HL-60 (cell line): ENCODE measurements around the gene TNP2.

Source experiments
- DNase-seq, 2 experiments: peaks; one replicate each; pipeline ENCODE4 v3.0.0-alpha.2; 2010 to 2020; ENCODE audit warnings: low read depth in 1 of 2, low spot score in 1 of 2
- H3K27ac ChIP-seq: fragments of 250-450 bp; sonication (Bioruptor Pico); replicated peaks from 2 replicates; pipeline ENCODE4 v1.5.1; 2020; ENCODE audit warnings: mild to moderate bottlenecking, moderate library complexity
- H3K27me3 ChIP-seq: fragments of 250-450 bp; sonication (Bioruptor Pico); 2 replicates; pipeline ENCODE4 v1.5.1; 2021; ENCODE audit warnings: mild to moderate bottlenecking, moderate library complexity; ENCODE audit not compliant: insufficient read depth, poor library complexity, severe bottlenecking
- H3K4me3 ChIP-seq: replicated peaks from 2 replicates; pipeline ENCODE4 v1.5.1; 2011; ENCODE audit warnings: mild to moderate bottlenecking, control low read depth, low read length; ENCODE audit not compliant: insufficient read depth
- CTCF ChIP-seq: IDR thresholded peaks from one replicate; pipeline ENCODE4 v1.5.1; 2011; ENCODE audit warnings: low read length, control low read depth, inconsistent platforms; ENCODE audit not compliant: insufficient read depth
- GABPA ChIP-seq: IDR thresholded peaks from 2 replicates; pipeline ENCODE4 v1.6.1; 2012; ENCODE audit warnings: low read depth
- POLR2AphosphoS5 ChIP-seq: IDR thresholded peaks from 2 replicates; pipeline ENCODE4 v1.6.1; 2012; ENCODE audit warnings: low read depth
- REST ChIP-seq: IDR thresholded peaks from 2 replicates; pipeline ENCODE4 v1.6.1; 2012; ENCODE audit warnings: low read depth; ENCODE audit not compliant: insufficient replicate concordance
- SPI1 ChIP-seq: IDR thresholded peaks from 2 replicates; pipeline ENCODE4 v1.6.1; 2012; ENCODE audit warnings: low read depth, mild to moderate bottlenecking, borderline replicate concordance

Gene TNP2

GRCh38 chr16:11276896-11277593, 7.9 kb upstream of the TNP2 start:
- no peak overlapping the region for H3K4me3 ChIP-seq
- no peaks in the 10 kb centered on the region for H3K27me3 ChIP-seq
- no peak for DNase-seq
- no peak overlapping the region for H3K27ac ChIP-seq
- TF ChIP-seq REST (no peak), SPI1 (no peak), CTCF (no peak), GABPA (no peak), POLR2AphosphoS5 (no peak)

GRCh38 chr16:11276143-11276895, 7.2 kb upstream of the TNP2 start, which contains the start of gene PRM2:
TSS of gene PRM2 (minus strand) at chr16:11276480. CDS start at chr16:11276370, 110 bp downstream.
- DNase-seq = no peak
- no peak for TF ChIP-seq POLR2AphosphoS5
- no peak for TF ChIP-seq CTCF
- TF ChIP-seq REST = no peak
- TF ChIP-seq SPI1 = no peak
- no peak for TF ChIP-seq GABPA
- H3K27ac ChIP-seq = no peak within 1 kb of the TSS
- no peak within 1 kb of the TSS for H3K4me3 ChIP-seq
- H3K27me3 ChIP-seq = no peaks in the 10 kb centered on the region

- no peaks in the 10 kb centered on the region for H3K27me3 ChIP-seq
- H3K4me3 ChIP-seq = no peak overlapping the region
- no peak for DNase-seq
- TF ChIP-seq GABPA (no peak), SPI1 (no peak)
- H3K27ac ChIP-seq = no peak overlapping the region
Measured at GRCh38 chr16:11274964-11275363, 5.8 kb upstream of the TNP2 start.

- no peak for TF ChIP-seq POLR2AphosphoS5
- TF ChIP-seq CTCF = no peak
- no peak for TF ChIP-seq SPI1
- no peak for TF ChIP-seq GABPA
- TF ChIP-seq REST = no peak
- Histone ChIP-seq H3K27ac (no peak overlapping the region), H3K4me3 (no peak overlapping the region), H3K27me3 (no peaks in the 10 kb centered on the region)
- DNase-seq = no peak
Measured at GRCh38 chr16:11273721-11274324, 4.7 kb upstream of the TNP2 start.
